Measurements from ENCODE around the gene ABCG1. TPM values are rescaled to one million over a fixed set of nuclear protein-coding genes. Genes with fewer than 3 reads are reported as not detected.

Gene ABCG1
- total RNA-seq, 1 donor from 2014 or later = 1.6 TPM

GRCh38 chr21:42343556-42343955 lies 124.6 kb downstream of the ABCG1 start:
- H3K36me3 Mint-ChIP-seq (ENCODE audit: low read depth) = no peaks in the 10 kb centered on the region
- no peaks in the 10 kb centered on the region for H3K27me3 Mint-ChIP-seq (ENCODE audit: low read depth)
- no peaks in the 10 kb centered on the region for H3K9me3 Mint-ChIP-seq (ENCODE audit: low read depth)
- no peak overlapping the region for H3K4me3 Mint-ChIP-seq (ENCODE audit: unreplicated experiment)
- H3K4me1 Mint-ChIP-seq (ENCODE audit: low read depth) = no peaks in the 10 kb centered on the region
- no peak overlapping the region for H3K27ac Mint-ChIP-seq (ENCODE audit: unreplicated experiment)
- no peak for DNase-seq (ENCODE audit: low spot score)
- TF ChIP-seq CTCF (IDR thresholded peaks at IDR 0.05) = no peak

GRCh38 chr21:42343963-42344510 lies 125.1 kb downstream of the ABCG1 start:
- TF ChIP-seq CTCF (IDR thresholded peaks at IDR 0.05) = no peak
- H3K9me3 Mint-ChIP-seq (ENCODE audit: low read depth) = no peaks in the 10 kb centered on the region
- H3K36me3 Mint-ChIP-seq (ENCODE audit: low read depth) = no peaks in the 10 kb centered on the region
- H3K4me1 Mint-ChIP-seq (ENCODE audit: low read depth) = no peaks in the 10 kb centered on the region
- H3K4me3 Mint-ChIP-seq (ENCODE audit: unreplicated experiment) = no peak overlapping the region
- DNase-seq (ENCODE audit: low spot score) = no peak
- H3K27me3 Mint-ChIP-seq (ENCODE audit: low read depth) = no peaks in the 10 kb centered on the region
- H3K27ac Mint-ChIP-seq (ENCODE audit: unreplicated experiment) = no peak overlapping the region

GRCh38 chr21:42344631-42345030 lies 125.7 kb downstream of the ABCG1 start:
- H3K4me3 Mint-ChIP-seq (ENCODE audit: unreplicated experiment) = no peak overlapping the region
- H3K9me3 Mint-ChIP-seq (ENCODE audit: low read depth) = no peaks in the 10 kb centered on the region
- no peaks in the 10 kb centered on the region for H3K27me3 Mint-ChIP-seq (ENCODE audit: low read depth)
- no peak for DNase-seq (ENCODE audit: low spot score)
- TF ChIP-seq CTCF (IDR thresholded peaks at IDR 0.05) = no peak
- no peak overlapping the region for H3K27ac Mint-ChIP-seq (ENCODE audit: unreplicated experiment)
- no peaks in the 10 kb centered on the region for H3K4me1 Mint-ChIP-seq (ENCODE audit: low read depth)
- no peaks in the 10 kb centered on the region for H3K36me3 Mint-ChIP-seq (ENCODE audit: low read depth)

GRCh38 chr21:42346441-42346840 lies 127.5 kb downstream of the ABCG1 start:
- H3K4me3 Mint-ChIP-seq (ENCODE audit: unreplicated experiment) = no peak overlapping the region
- H3K9me3 Mint-ChIP-seq (ENCODE audit: low read depth) = no peaks in the 10 kb centered on the region
- H3K36me3 Mint-ChIP-seq (ENCODE audit: low read depth) = no peaks in the 10 kb centered on the region
- no peaks in the 10 kb centered on the region for H3K27me3 Mint-ChIP-seq (ENCODE audit: low read depth)
- no peak for DNase-seq (ENCODE audit: low spot score)
- no peak overlapping the region for H3K27ac Mint-ChIP-seq (ENCODE audit: unreplicated experiment)
- H3K4me1 Mint-ChIP-seq (ENCODE audit: low read depth) = peaks cover 4% of the 10 kb centered on the region
- TF ChIP-seq CTCF (IDR thresholded peaks at IDR 0.05) = no peak

Other genes starting within 250 kb of the ABCG1 start
- gene ZBTB21, start 208.8 kb upstream of the ABCG1 start, total RNA-seq = 18.0 to 21.2 TPM (median 18.6 TPM) in 3 replicates
- 0.29 TPM in 1 of 3 replicates, not detected in the others for gene UMODL1, start 147.8 kb upstream of the ABCG1 start, total RNA-seq
- 1.3 to 6.0 TPM in 2 of 3 replicates, not detected in the other for gene TFF3, start 96.3 kb downstream of the ABCG1 start, total RNA-seq
- not detected in 3 replicates for gene TFF2, start 131.9 kb downstream of the ABCG1 start, total RNA-seq
- gene TFF1, start 147.4 kb downstream of the ABCG1 start, total RNA-seq = not detected in 3 replicates
- gene TMPRSS3, start 176.9 kb downstream of the ABCG1 start, total RNA-seq = 0.22 TPM in 1 of 3 replicates, not detected in the others
- not detected in 3 replicates for gene UBASH3A, start 184.8 kb downstream of the ABCG1 start, total RNA-seq

Measured in chondrocyte (in vitro differentiated cells).